H1 (cell line): ENCODE measurements around the gene SLC17A4. TPM values are rescaled to one million over a fixed set of nuclear protein-coding genes. Genes with fewer than 3 reads are reported as not detected.

ENCODE experiments used
- CTCF ChIA-PET: fragments of 300-600 bp; sonication (Branson Sonifier 250); formaldehyde crosslinking; loops from one replicate; lab custom pipeline; 2021; ENCODE audit not compliant: partially characterized antibody; lab: Charles Lee
- POLR2A ChIA-PET: fragments of 300-600 bp; sonication (Branson Sonifier 250); formaldehyde crosslinking; loops from one replicate; lab custom pipeline; 2021; ENCODE audit warnings: inconsistent platforms; ENCODE audit not compliant: partially characterized antibody; lab: Charles Lee
- DNase-seq, 2 experiments: peaks; one replicate each; pipeline versions ENCODE4 v3.0.0 to v3.0.0-alpha.2; 2010 to 2022; ENCODE audit warnings: low spot score in 2 of 2, low read depth in 1 of 2, mixed read lengths in 1 of 2
- FAIRE-seq: peaks from 2 replicates; lab custom pipeline; 2011; peaks lifted over from hg19 to GRCh38; lab: Jason Lieb, UNC
- H2AFZ ChIP-seq: 2 replicates; pipeline ENCODE4 v1.8.1; 2012; ENCODE audit warnings: low read length, inconsistent platforms
- H2AK5ac ChIP-seq: 2 replicates; pipeline ENCODE4 v1.6.1; 2013; ENCODE audit warnings: low read depth, low read length
- H2BK120ac ChIP-seq: replicated peaks from 2 replicates; pipeline ENCODE3; 2013; ENCODE audit warnings: low read depth, low read length, inconsistent platforms
- H2BK12ac ChIP-seq: 2 replicates; pipeline ENCODE4 v1.6.1; 2013; ENCODE audit warnings: low read depth, low read length
- H2BK15ac ChIP-seq: 2 replicates; pipeline ENCODE4 v1.6.1; 2013; ENCODE audit warnings: low read length
- H2BK20ac ChIP-seq: 2 replicates; pipeline ENCODE4 v1.6.1; 2013; ENCODE audit warnings: low read length
- H2BK5ac ChIP-seq: 2 replicates; pipeline ENCODE4 v1.6.1; 2013; ENCODE audit warnings: low read depth, low read length
- H3K14ac ChIP-seq: 2 replicates; pipeline ENCODE4 v1.6.1; 2013; ENCODE audit warnings: inconsistent platforms; ENCODE audit not compliant: insufficient read length
- H3K18ac ChIP-seq: 2 replicates; pipeline ENCODE4 v1.6.1; 2013; ENCODE audit warnings: low read length; ENCODE audit errors: extremely low read depth
- H3K23ac ChIP-seq: 2 replicates; pipeline ENCODE4 v1.6.1; 2013; ENCODE audit warnings: inconsistent platforms; ENCODE audit not compliant: insufficient read length
- H3K23me2 ChIP-seq: 2 replicates; pipeline ENCODE4 v1.6.1; 2013; ENCODE audit warnings: low read depth, low read length
- H3K27ac ChIP-seq: 2 replicates; pipeline ENCODE4 v1.6.1; 2011; ENCODE audit warnings: low read depth, low read length, inconsistent platforms
- H3K27me3 ChIP-seq, 4 experiments: replicated peaks in 1 of 4; 1 replicate in 1 of 4; 2 replicates in 3 of 4; pipeline versions ENCODE4 v1.6.1 to v1.8.1; 2011 to 2013; ENCODE audit warnings: low read length in 3 of 4, mild to moderate bottlenecking in 3 of 4, inconsistent platforms in 2 of 4, mixed read lengths in 2 of 4, moderate library complexity in 1 of 4; ENCODE audit not compliant: control insufficient read depth in 3 of 4, insufficient read depth in 3 of 4; ENCODE audit errors: extremely low read depth in 1 of 4
- H3K36me3 ChIP-seq, 4 experiments: 2 replicates each; pipeline versions ENCODE4 v1.6.1 to v1.8.1; 2011 to 2013; ENCODE audit warnings: mild to moderate bottlenecking in 4 of 4, low read length in 3 of 4, moderate library complexity in 2 of 4, control low read depth in 1 of 4, inconsistent platforms in 1 of 4; ENCODE audit not compliant: insufficient read depth in 4 of 4, control insufficient read depth in 2 of 4
- H3K4ac ChIP-seq: replicated peaks from 2 replicates; pipeline ENCODE3; 2013; ENCODE audit warnings: low read length, low read depth, mixed read lengths, inconsistent platforms; ENCODE audit not compliant: insufficient read length
- H3K4me1 ChIP-seq, 4 experiments: replicated peaks in 1 of 4; 1 replicate in 1 of 4; 2 replicates in 3 of 4; pipeline versions ENCODE4 v1.6.1 to v1.8.1; 2011 to 2013; ENCODE audit warnings: low read length in 3 of 4, inconsistent platforms in 2 of 4, mixed read lengths in 1 of 4; ENCODE audit not compliant: insufficient read depth in 4 of 4, control insufficient read depth in 3 of 4
- H3K4me2 ChIP-seq, 2 experiments: 2 replicates each; pipeline versions ENCODE4 v1.6.1 to v1.8.1; 2011 to 2013; ENCODE audit warnings: low read depth in 2 of 2, low read length in 2 of 2, control low read depth in 1 of 2, inconsistent platforms in 1 of 2, mild to moderate bottlenecking in 1 of 2; ENCODE audit not compliant: insufficient read depth in 1 of 2
- H3K4me3 ChIP-seq, 4 experiments: fragments of 200-600, 300-600 bp in 1 of 4; sonication (generic), shearing (Covaris generic), sonication (Bioruptor Twin) in 1 of 4; 2 replicates each; pipeline versions ENCODE4 v1.5.1 to v1.8.1; 2011 to 2016; ENCODE audit warnings: low read length in 4 of 4, low read depth in 3 of 4, control low read depth in 2 of 4, inconsistent platforms in 2 of 4, mild to moderate bottlenecking in 2 of 4, mixed read lengths in 1 of 4, moderate library complexity in 1 of 4; ENCODE audit not compliant: insufficient read depth in 2 of 4; ENCODE audit errors: extremely low read depth in 1 of 4
- H3K56ac ChIP-seq: replicated peaks from 2 replicates; pipeline ENCODE3; 2013; ENCODE audit warnings: low read depth, mild to moderate bottlenecking, mixed read lengths, low read length, inconsistent platforms; ENCODE audit not compliant: insufficient read length
- H3K79me1 ChIP-seq: 2 replicates; pipeline ENCODE4 v1.6.1; 2013; ENCODE audit warnings: low read depth, low read length, control low read depth
- H3K79me2 ChIP-seq, 2 experiments: 2 replicates each; pipeline versions ENCODE4 v1.6.1 to v1.8.1; 2012 to 2013; ENCODE audit warnings: low read length in 2 of 2, mild to moderate bottlenecking in 2 of 2, inconsistent platforms in 1 of 2; ENCODE audit not compliant: insufficient read depth in 2 of 2, control insufficient read depth in 1 of 2
- H3K9ac ChIP-seq, 4 experiments: replicated peaks in 1 of 4; 1 replicate in 1 of 4; 2 replicates in 3 of 4; pipeline versions ENCODE4 v1.6.1 to v1.8.1; 2011 to 2013; ENCODE audit warnings: low read depth in 3 of 4, low read length in 3 of 4, control low read depth in 2 of 4, mild to moderate bottlenecking in 2 of 4, moderate library complexity in 2 of 4, inconsistent platforms in 1 of 4; ENCODE audit errors: extremely low read depth in 1 of 4
- H3K9me3 ChIP-seq, 2 experiments: 2 replicates each; pipeline versions ENCODE4 v1.6.1 to v1.8.1; 2012 to 2013; ENCODE audit warnings: mild to moderate bottlenecking in 2 of 2, moderate library complexity in 2 of 2, control low read depth in 1 of 2, inconsistent platforms in 1 of 2, low read depth in 1 of 2, low read length in 1 of 2, mixed read lengths in 1 of 2; ENCODE audit not compliant: insufficient read depth in 2 of 2
- H4K20me1 ChIP-seq, 2 experiments: replicated peaks in 1 of 2; 2 replicates each; pipeline versions ENCODE3 to v1.8.1; 2011 to 2013; ENCODE audit warnings: inconsistent platforms in 2 of 2, low read length in 2 of 2, mild to moderate bottlenecking in 1 of 2; ENCODE audit not compliant: insufficient read depth in 2 of 2, control insufficient read depth in 1 of 2
- H4K5ac ChIP-seq: 2 replicates; pipeline ENCODE4 v1.6.1; 2013; ENCODE audit warnings: low read length, low read depth, mixed read lengths, inconsistent platforms; ENCODE audit not compliant: insufficient read length
- H4K8ac ChIP-seq: 2 replicates; pipeline ENCODE4 v1.8.0; 2013; ENCODE audit warnings: mild to moderate bottlenecking, moderate library complexity, low read length, inconsistent platforms; ENCODE audit not compliant: insufficient read depth; ENCODE audit errors: extremely low read depth
- H4K91ac ChIP-seq: replicated peaks from 2 replicates; pipeline ENCODE3; 2013; ENCODE audit warnings: low read length, mixed read lengths, inconsistent platforms; ENCODE audit not compliant: insufficient read length
- E2F6 ChIP-seq: IDR thresholded peaks from 2 replicates; pipeline ENCODE4 v1.6.1; 2012; ENCODE audit warnings: inconsistent platforms
- JUND ChIP-seq: IDR thresholded peaks from 2 replicates; pipeline ENCODE4 v1.6.1; 2011; ENCODE audit warnings: mild to moderate bottlenecking, improper control_type of control experiment, low read length
- SIX5 ChIP-seq: IDR thresholded peaks from 2 replicates; pipeline ENCODE4 v1.6.1; 2011; ENCODE audit warnings: mild to moderate bottlenecking, low read depth, low read length
- SRF ChIP-seq: IDR thresholded peaks from 2 replicates; pipeline ENCODE4 v1.6.1; 2011; ENCODE audit warnings: mild to moderate bottlenecking, low read depth, low read length, moderate library complexity
- WGBS, 2 experiments: shearing (Covaris generic) in 1 of 2; methylation state at CpG; one replicate each; pipeline versions ENCODE4 v1.1.6 to v1.1.7; 2013 to 2015; ENCODE audit warnings: low lambda C conversion rate in 2 of 2, mixed read lengths in 2 of 2, inconsistent platforms in 1 of 2, low coverage in 1 of 2, missing lambda C conversion rate in 1 of 2; ENCODE audit not compliant: insufficient replicate concordance in 2 of 2, insufficient coverage in 1 of 2, insufficient read length in 1 of 2; ENCODE audit errors: extremely low coverage in 1 of 2, missing lambda C conversion rate in 1 of 2; 5-methylcytosine and 5-hydroxymethylcytosine counted together
- polyA plus RNA-seq, 7 experiments: library from polyadenylated mRNA; depleted of rRNA in 3 of 7; stranded (reverse) in 5 of 7; unstranded in 2 of 7; fragments of >200 nt in 5 of 7; fragments of 200-250 nt in 2 of 7; gene quantifications; 1 replicate in 5 of 7; 2 replicates in 1 of 7; 4 replicates in 1 of 7; pipeline versions ENCODE4 v1.2.1 to v1.2.3, GENCODE V29; 2011 to 2013; ENCODE audit warnings: missing spikeins in 2 of 7, mixed read lengths in 2 of 7
- total RNA-seq: library from RNA; stranded (reverse); fragmentation: NEBNext Ultra II Directional; extraction: Animal tissue kit (Norgen Biotek cat#: 25700); gene quantifications from 2 replicates; pipeline ENCODE4 v1.2.1, GENCODE V29; 2021

SLC17A4 gene
- total and polyA plus RNA-seq, 2 of the 8 experiments (the other 6 are each of a cell fraction or from before 2014, with no cell fraction given): not detected

- H3K4me2 ChIP-seq: no peak overlapping the region
- H3K79me1 ChIP-seq: no peaks in the 10 kb centered on the region
- H3K9me3 ChIP-seq: no peaks in the 10 kb centered on the region
- H2BK12ac ChIP-seq: no peak overlapping the region
- H3K4me1 ChIP-seq: no peaks in the 10 kb centered on the region
- no peak overlapping the region for H4K8ac ChIP-seq
- H3K4ac ChIP-seq: no peak overlapping the region
- ChIA-PET CTCF (interaction anchor here (0.9 to 3.0 kb wide), 5 partner anchors 13 to 47 kb away, joined by 4 to 15 read pairs (median 5); no protein-coding TSS in a partner anchor), POLR2A (interaction anchor here (1.0 kb wide), 1 partner anchor 245 kb away, joined by 3 read pairs; no protein-coding TSS in a partner anchor)
- H3K79me2 ChIP-seq: no peaks in the 10 kb centered on the region
- H3K27me3 ChIP-seq: no peaks in the 10 kb centered on the region
- WGBS, 2 experiments: 69% methylated on average over 2 of the region's 2 CpGs; no CpG with 5 or more reads in 1 of the 2 experiments
- H3K18ac ChIP-seq: peak overlapping the region; percentile 27; the same call in 1 of the 2 replicates
- no peak overlapping the region for H2BK15ac ChIP-seq
- no peak overlapping the region for H3K23ac ChIP-seq
- no peak overlapping the region for H3K14ac ChIP-seq
- H2AFZ ChIP-seq: no peak overlapping the region
- no peaks in the 10 kb centered on the region for H3K23me2 ChIP-seq
- H3K4me3 ChIP-seq: no peak overlapping the region
- TF ChIP-seq E2F6: no peak
- no peak for TF ChIP-seq JUND
- no peak for TF ChIP-seq SRF
- TF ChIP-seq SIX5: no peak
- no peak overlapping the region for H3K56ac ChIP-seq
- no peak overlapping the region for H3K27ac ChIP-seq
- no peak overlapping the region for H2BK20ac ChIP-seq
- no peak overlapping the region for H2BK5ac ChIP-seq
- H3K36me3 ChIP-seq: no peaks in the 10 kb centered on the region
- no peak overlapping the region for H2AK5ac ChIP-seq
- no peak overlapping the region for H3K9ac ChIP-seq
- no peak overlapping the region for H4K91ac ChIP-seq
- H4K5ac ChIP-seq: no peak overlapping the region
- FAIRE-seq: no peak
- H2BK120ac ChIP-seq: no peak overlapping the region
- no peak for DNase-seq
- no peaks in the 10 kb centered on the region for H4K20me1 ChIP-seq
Observed at GRCh38 chr6:25764611-25765010, 10.1 kb downstream of the SLC17A4 start.
